ENCODE data around the gene DPPA5.
"Not testable (repeated sequence)": the region's sequence is repeated elsewhere in the genome, so short reads cannot be mapped to it uniquely, and the experiment has no call there.

Gene DPPA5, protein sequence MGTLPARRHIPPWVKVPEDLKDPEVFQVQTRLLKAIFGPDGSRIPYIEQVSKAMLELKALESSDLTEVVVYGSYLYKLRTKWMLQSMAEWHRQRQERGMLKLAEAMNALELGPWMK

DNA sequence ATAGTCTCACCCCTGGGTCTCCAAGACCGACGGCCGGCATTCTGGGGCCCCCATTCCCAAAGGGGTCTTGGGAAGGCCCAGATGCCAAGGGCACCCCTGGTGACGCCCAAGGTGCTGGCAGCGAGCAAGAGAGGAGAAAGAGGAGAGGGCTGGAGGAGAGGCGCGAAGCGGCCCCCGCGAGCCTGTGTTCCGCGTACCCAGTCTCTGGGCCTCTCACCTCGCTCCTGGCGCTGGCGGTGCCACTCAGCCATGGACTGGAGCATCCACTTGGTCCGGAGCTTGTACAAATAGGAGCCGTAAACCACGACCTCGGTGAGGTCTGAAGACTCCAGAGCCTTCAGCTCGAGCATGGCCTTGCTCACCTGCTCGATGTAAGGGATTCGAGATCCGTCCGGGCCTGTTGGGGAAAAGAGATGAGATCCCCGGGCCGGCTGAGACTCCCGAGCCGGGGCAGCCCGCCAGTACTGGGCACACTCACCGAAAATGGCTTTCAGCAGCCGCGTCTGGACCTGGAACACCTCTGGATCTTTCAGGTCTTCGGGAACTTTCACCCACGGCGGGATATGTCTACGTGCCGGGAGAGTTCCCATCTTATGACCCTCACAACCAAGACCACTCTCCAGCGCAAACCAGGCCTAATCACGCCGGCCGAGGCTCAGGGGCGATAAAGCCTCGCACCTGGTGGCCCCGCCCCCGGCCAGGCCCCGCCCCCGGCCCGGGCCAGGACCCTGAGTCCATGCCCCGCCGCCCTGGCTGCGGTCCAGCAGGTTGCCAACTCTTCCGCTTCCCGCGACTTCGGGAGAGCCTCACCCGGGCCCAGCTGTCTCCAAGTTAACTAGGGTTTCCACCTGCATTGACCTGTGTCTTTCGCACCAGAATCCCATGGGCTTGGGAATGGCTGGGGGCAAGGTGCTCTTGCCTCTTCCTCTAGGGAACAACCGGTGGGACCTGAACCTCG, at the start of gene DPPA5:
Gene DPPA5 (minus strand): TSS at position 641 of the 958 bp plus-strand sequence. CDS start 51 bp downstream, at position 590.
- TF ChIP-seq, protein P1, sequence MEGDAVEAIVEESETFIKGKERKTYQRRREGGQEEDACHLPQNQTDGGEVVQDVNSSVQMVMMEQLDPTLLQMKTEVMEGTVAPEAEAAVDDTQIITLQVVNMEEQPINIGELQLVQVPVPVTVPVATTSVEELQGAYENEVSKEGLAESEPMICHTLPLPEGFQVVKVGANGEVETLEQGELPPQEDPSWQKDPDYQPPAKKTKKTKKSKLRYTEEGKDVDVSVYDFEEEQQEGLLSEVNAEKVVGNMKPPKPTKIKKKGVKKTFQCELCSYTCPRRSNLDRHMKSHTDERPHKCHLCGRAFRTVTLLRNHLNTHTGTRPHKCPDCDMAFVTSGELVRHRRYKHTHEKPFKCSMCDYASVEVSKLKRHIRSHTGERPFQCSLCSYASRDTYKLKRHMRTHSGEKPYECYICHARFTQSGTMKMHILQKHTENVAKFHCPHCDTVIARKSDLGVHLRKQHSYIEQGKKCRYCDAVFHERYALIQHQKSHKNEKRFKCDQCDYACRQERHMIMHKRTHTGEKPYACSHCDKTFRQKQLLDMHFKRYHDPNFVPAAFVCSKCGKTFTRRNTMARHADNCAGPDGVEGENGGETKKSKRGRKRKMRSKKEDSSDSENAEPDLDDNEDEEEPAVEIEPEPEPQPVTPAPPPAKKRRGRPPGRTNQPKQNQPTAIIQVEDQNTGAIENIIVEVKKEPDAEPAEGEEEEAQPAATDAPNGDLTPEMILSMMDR (conservative IDR thresholded peaks at IDR 0.05; ENCODE audit: low read depth, low read length) = no peak
- no peak for DNase-seq (ENCODE audit: low read depth)
- H3K4me3 ChIP-seq (ENCODE audit: low read length) = no peak within 1 kb of the TSS

DNA sequence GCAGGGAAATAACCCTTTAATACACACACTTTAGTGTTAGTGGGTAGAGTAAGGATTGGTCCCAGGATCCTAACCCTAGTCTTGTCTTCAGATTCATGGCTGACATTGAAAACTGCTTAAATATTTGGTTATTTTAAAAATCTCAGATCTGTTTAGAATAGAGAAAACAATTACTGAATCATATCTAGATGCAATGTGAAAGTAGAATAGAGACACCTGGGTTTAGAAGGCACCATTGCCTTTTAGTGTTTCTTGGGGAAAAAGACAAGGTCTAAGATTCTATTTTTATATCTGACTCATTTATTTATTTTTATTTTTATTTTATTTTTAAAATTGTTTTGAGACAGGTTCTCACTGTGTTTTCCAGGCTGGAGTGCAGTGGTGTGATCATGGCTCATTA, 46.6 kb upstream of the DPPA5 start:
- TF ChIP-seq, protein P1 (conservative IDR thresholded peaks at IDR 0.05; ENCODE audit: low read depth, low read length) = no peak
- no peak overlapping the region for H3K4me3 ChIP-seq (ENCODE audit: low read length)
- no peak for DNase-seq (ENCODE audit: low read depth)

DNA sequence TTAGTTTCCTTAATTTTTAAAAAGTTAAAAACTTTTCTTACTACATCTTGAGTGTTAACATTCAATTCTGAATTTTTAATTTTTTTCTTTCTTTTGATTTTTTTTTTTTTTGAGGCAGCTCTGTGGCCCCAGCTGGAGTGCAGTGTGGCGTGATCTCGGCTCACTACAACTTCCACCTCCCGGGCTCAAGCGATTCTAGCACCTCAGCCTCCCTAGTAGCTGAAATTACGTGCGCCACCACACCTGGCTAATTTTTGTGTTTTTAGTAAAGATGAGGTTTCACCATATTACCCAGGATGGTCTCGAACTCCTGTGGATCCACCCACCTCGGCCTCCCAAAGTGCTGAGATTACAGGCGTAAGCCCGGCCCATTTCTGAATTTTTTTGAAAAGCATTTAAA, 41.8 kb upstream of the DPPA5 start:
- DNase-seq (ENCODE audit: low read depth) = no peak
- no peak overlapping the region for H3K4me3 ChIP-seq (ENCODE audit: low read length)
- TF ChIP-seq, protein P1 (conservative IDR thresholded peaks at IDR 0.05; ENCODE audit: low read depth, low read length) = no peak

GRCh38 chr6:73394577-73395354, 40.7 kb upstream of the DPPA5 start, which contains the start of gene DDX43:
DDX43 (plus strand) TSS chr6:73394828; CDS start chr6:73394906, 78 bp downstream.
- no peak for DNase-seq (ENCODE audit: low read depth)
- TF ChIP-seq, protein P1 (conservative IDR thresholded peaks at IDR 0.05; ENCODE audit: low read depth, low read length) = no peak
- peak within 1 kb of the TSS; percentile 8 for H3K4me3 ChIP-seq (ENCODE audit: low read length)

- no peak overlapping the region for H3K4me3 ChIP-seq (ENCODE audit: low read length)
- no peak for DNase-seq (ENCODE audit: low read depth)
- TF ChIP-seq, protein P1 (conservative IDR thresholded peaks at IDR 0.05; ENCODE audit: low read depth, low read length) = no peak
These were observed 39.2 kb upstream of the DPPA5 start for GRCh38 chr6:73393278-73393677.

DNA sequence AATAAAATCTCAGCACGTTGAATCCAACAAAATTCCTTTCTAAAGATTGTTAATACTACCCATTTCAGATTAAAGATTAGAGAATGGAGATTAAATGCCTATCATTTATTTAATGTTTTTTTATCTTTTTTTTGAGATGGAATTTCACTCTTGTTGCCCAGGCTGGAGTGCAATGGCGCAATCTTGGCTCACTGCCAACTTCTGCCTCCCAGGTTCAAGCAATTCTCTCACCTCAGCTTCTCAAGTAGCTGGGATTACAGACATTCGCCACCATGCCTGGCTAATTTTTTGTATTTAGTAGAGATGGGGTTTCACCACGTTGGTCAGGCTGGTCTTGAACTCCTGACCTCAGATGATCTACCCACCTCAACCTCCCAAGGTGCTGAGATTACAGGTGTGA, 38.1 kb upstream of the DPPA5 start:
- DNase-seq (ENCODE audit: low read depth); H3K4me3 ChIP-seq (ENCODE audit: low read length): not testable (repeated sequence)

GRCh38 chr6:73391675-73392074, 37.6 kb upstream of the DPPA5 start:
- no peak for DNase-seq (ENCODE audit: low read depth)
- TF ChIP-seq, protein P1 (conservative IDR thresholded peaks at IDR 0.05; ENCODE audit: low read depth, low read length) = no peak
- no peak overlapping the region for H3K4me3 ChIP-seq (ENCODE audit: low read length)
